GM18520 (cell line): ENCODE measurements around the gene MUC5AC.
"Not testable (repeated sequence)": the region's sequence is repeated elsewhere in the genome, so short reads cannot be mapped to it uniquely, and the experiment has no call there.

Experiments used
- ATAC-seq: cut with Tn5 transposase; IDR thresholded peaks from one replicate; pipeline ENCODE4 v1.9.1; 2021; ENCODE audit not compliant: unreplicated experiment

MUC5AC gene, protein sequence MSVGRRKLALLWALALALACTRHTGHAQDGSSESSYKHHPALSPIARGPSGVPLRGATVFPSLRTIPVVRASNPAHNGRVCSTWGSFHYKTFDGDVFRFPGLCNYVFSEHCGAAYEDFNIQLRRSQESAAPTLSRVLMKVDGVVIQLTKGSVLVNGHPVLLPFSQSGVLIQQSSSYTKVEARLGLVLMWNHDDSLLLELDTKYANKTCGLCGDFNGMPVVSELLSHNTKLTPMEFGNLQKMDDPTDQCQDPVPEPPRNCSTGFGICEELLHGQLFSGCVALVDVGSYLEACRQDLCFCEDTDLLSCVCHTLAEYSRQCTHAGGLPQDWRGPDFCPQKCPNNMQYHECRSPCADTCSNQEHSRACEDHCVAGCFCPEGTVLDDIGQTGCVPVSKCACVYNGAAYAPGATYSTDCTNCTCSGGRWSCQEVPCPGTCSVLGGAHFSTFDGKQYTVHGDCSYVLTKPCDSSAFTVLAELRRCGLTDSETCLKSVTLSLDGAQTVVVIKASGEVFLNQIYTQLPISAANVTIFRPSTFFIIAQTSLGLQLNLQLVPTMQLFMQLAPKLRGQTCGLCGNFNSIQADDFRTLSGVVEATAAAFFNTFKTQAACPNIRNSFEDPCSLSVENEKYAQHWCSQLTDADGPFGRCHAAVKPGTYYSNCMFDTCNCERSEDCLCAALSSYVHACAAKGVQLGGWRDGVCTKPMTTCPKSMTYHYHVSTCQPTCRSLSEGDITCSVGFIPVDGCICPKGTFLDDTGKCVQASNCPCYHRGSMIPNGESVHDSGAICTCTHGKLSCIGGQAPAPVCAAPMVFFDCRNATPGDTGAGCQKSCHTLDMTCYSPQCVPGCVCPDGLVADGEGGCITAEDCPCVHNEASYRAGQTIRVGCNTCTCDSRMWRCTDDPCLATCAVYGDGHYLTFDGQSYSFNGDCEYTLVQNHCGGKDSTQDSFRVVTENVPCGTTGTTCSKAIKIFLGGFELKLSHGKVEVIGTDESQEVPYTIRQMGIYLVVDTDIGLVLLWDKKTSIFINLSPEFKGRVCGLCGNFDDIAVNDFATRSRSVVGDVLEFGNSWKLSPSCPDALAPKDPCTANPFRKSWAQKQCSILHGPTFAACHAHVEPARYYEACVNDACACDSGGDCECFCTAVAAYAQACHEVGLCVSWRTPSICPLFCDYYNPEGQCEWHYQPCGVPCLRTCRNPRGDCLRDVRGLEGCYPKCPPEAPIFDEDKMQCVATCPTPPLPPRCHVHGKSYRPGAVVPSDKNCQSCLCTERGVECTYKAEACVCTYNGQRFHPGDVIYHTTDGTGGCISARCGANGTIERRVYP (N-terminal part only)

DNA sequence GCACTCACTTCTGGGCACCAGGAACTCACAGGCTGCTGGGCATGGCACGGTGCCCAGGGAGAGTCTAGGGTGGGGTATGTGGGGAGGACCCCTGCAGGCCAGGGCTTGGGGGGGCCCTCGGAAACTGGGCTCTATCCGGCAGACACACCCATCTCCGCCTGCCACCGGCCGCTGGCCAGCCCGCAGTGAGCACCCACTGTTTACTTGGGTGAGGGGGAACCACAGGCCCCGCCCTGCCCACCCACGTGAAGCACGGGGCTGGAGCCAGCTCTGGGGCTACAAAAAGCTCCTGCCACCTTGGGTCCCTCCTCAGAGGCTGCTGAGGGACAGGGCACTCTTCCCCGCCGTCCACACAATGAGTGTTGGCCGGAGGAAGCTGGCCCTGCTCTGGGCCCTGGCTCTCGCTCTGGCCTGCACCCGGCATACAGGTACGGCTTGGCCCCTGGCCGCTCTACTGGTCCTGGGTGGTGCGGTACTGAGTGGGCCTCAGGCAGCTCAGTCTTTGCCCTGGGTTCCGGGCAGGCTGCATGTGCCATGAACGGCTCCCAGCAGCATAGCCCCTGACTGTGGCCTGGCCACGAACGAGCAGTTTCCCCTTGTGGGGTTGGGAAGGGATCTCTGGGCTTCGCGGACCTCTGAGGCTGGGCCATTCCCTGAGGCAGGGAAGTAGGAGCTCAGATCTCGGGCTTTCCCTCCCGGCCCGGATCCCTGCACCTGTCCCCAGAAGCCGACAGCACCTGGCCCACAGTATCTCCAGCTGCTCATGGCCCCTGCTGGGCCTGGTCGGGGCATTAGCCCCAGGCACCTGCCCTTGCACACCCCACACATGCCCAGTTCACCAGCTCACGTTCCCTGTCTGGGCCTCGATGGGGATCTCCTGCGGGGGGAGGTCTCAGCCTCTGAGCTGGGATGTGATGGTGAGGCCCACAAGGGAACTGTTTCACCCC lies at the start of gene MUC5AC:
Gene MUC5AC, plus strand, starts transcription at position 309 of the 947 bp plus-strand sequence. Its CDS starts 47 bp downstream, at position 356.
- no peak for ATAC-seq

DNA sequence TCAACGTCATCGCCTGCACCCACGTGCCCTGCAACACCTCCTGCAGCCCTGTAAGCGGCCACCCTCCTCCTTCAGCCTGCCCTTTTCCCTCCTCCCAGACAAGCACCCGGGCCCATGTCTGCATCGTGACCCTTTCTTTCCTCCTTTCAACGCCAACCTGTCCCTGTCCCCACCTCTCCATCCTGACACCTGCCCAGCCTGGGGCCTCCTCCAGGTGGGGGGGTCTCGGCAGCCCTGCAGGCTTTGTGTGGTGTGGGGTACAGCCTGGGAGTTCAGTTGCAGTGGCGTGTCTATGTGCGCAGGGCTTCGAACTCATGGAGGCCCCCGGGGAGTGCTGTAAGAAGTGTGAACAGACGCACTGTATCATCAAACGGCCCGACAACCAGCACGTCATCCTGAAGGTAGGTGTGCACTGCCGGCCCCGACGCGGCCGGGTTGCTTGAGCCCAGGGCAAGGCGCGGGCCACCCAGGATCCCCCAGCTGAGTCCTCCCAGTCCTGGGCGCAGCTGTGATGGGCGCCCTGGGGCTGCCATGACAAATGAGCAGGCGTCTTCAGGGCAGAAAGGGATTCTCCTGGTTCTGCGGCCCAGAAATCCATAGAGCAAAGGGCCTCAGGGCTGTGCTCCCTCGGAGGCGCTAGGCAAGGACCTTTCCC lies 49.4 kb upstream of the MUC5AC start:
- ATAC-seq, result no peak

DNA sequence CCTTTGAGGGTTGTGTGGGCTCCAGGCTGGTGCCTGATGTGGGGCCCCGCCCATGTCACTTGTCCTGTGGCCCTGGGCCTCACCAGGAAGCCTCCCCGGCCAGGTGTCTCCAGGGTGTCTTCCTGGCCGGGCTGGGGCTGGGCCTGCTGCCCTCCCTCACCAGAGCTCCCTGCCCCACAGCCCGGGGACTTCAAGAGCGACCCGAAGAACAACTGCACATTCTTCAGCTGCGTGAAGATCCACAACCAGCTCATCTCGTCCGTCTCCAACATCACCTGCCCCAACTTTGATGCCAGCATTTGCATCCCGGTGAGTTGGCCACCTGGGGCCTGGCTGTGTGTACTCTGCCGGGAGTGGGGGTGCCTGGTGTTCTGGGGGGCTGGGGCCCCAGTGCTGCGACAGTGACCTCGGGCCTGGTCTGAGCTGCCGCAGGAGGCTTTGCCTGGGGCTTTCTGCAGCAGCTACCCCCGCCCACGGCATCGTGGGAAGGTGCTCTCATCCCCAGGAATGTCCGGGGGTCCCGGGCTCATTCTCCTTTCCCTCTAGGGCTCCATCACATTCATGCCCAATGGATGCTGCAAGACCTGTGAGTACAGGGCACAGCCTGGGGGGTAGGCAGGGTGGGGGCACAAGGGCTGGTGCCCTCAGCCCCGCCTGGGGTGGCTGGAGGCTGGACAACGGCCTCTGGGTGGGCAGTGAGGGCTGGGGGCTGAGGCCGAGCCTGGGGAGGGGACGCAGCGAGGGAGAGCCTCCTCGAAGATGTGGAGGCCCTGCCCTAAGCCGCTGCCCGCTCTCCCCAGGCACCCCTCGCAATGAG lies 48.4 kb upstream of the MUC5AC start:
- no peak for ATAC-seq

DNA sequence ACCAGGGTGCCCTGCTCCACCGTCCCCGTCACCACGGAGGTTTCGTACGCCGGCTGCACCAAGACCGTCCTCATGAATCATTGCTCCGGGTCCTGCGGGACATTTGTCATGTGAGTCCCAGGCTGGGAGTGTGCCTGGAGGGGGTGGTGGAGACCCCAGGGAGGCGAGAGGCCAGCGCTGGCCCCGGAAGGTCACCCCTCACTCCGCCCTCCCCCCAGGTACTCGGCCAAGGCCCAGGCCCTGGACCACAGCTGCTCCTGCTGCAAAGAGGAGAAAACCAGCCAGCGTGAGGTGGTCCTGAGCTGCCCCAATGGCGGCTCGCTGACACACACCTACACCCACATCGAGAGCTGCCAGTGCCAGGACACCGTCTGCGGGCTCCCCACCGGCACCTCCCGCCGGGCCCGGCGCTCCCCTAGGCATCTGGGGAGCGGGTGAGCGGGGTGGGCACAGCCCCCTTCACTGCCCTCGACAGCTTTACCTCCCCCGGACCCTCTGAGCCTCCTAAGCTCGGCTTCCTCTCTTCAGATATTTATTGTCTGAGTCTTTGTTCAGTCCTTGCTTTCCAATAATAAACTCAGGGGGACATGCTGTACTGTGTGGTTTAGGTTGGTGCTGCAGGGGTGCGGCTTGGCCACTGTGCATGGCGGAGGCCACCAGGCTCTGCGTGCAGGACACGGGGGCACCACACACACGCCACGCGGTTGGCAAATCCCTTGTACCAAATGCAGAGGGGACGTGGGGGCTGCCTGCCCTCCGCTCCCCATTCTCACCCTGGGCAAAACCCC lies 47.6 kb upstream of the MUC5AC start:
- no peak for ATAC-seq

DNA sequence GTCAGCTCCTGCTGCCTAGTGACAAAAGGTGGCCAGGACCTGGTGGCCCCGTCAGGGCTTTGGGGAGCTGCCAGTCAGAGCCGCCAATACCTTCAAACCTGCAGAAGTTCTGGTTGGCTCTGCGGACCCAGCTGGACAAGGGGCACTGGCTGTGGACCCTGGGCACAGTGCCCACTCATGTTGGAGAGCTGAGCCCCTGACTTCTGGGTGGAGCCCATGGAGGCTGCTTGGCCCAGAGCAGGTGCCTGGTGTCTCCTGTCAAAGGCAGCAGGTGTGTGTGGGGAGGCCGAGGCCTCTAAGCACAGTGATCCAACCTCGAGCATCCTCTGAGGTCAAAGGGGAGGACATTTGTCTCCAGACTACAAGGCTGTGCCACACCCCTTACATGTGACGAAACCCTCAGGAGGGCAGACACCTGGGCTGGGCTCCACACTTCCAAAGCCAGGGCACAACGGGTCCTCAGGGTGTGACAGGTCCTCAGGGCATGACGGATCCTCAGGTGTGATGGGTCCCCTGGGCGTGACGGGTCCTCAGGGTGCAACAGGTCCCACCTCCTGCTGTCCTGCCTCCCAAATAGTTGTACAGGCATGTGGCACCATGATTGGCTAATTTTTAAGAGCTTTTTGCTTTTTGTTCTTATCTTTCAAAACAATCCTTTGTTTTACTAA lies 46.1 kb upstream of the MUC5AC start:
- ATAC-seq, result no peak

DNA sequence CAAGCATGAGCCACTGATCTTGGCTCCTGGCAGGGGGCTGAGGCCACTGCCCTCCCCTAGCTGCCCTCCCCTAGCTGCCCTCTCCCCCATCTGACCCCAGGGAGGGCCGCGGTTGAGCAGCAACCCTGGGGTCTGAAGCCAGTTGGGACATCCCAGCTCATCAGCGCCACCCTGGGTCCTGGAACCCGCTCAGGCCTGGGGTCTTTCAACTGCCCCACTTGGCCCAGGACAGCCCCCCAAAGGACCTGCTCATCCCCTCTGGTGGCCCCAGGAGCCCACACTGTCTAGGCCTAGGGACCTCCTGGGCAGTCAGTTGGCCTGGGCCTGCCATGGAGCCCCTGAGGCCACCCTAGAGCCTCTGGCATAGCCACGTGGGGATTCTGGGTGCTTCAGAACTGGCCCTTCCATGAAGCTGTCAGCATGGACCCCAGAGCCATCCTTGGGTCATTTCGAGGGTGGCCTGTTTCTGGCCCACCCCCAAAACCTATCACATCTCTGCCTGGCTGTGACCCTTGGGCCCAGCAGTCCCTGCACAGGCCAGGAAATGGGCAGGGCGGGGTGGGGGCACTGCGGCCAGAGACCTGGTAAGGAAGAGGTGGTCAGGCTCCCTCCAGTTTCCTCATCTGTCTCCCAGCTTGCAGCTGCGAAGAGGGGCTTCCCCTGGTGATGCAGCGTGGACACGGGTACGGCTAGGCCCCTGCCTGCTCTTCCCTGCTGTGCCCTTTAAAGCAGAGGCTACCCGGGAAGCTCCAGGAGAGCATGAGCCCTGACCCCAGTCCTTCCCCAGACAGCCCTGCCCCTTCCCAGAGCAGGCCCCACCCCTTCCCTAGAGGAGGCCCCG lies 45.2 kb upstream of the MUC5AC start:
- ATAC-seq, result no peak

DNA sequence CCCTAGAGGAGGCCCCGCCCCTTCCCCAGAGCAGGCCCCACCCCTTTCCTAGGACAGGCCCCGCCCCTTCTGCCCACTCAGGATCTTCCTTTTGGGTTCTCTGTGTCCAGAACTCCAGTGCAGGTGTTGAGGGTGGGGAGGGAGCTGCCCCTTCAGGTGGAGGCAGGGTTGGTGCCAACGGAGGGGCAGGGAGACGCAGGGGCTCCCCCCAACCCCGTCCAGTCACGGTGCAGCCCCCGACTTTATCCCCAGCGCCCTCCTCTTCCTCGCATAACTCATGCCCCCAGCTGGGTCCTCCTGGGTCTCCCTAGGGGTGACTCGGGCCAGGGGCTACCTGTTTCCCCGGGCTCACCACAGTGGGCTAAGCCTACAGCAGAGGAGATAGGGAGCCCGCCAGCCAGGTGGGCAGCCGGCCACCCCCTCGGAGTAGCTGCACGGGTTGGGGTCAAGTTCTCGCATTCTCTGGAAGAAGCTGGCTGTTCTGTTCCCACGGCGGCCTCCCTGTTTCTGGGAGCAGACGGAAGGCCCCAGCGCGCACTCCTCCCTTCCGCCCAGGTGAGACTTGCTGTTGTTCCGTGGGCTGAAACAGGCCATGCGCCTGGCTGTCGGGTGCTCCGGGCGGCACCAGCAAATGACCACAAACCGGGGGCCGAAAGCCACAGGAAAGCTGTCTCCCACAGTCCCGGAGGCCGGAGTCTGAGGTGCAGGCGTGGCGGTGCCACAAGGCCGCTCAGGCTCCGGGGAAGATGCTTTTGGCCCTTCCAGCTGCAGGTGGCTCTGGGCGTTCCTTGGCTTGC lies 44.1 kb upstream of the MUC5AC start:
- ATAC-seq, result no peak

DNA sequence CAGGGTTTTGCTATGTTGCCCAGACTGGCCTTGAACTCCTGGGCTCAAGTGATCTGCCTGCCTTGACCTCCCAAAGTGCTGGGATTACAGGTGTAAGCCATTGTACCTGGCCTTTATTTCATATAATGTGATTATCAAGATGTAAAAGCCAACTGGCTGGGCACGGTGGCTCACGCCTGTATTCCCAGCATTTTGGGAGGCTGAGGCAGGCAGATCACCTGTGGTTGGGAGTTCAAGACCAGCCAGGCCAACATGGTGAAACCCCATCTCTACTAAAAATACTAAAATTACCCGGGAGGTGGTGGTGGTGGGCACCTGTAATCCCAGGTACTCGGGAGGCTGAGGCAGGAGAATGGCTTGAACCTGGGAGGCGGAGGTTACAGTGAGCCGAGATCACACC lies 42.5 kb upstream of the MUC5AC start:
- ATAC-seq, result not testable (repeated sequence)

DNA sequence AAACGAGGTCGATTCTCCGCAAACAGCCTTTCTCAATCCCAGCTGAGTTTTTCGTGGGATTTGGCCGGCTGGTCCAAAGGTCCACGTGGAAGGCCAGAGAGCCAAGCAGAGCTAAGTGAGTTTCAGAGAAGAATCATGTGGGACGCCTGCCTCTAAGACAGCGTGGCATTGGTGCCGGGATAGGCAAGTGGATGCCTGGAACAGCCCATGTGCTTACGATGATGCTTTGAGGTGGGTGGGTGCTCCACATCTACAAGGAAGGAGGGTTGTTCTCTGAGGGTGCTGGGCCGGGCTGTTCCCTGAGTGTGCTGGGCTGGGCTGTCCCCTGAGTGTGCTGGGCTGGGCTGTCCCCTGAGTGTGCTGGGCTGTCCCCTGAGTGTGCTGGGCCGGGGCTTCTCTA lies 41.6 kb upstream of the MUC5AC start:
- no peak for ATAC-seq

DNA sequence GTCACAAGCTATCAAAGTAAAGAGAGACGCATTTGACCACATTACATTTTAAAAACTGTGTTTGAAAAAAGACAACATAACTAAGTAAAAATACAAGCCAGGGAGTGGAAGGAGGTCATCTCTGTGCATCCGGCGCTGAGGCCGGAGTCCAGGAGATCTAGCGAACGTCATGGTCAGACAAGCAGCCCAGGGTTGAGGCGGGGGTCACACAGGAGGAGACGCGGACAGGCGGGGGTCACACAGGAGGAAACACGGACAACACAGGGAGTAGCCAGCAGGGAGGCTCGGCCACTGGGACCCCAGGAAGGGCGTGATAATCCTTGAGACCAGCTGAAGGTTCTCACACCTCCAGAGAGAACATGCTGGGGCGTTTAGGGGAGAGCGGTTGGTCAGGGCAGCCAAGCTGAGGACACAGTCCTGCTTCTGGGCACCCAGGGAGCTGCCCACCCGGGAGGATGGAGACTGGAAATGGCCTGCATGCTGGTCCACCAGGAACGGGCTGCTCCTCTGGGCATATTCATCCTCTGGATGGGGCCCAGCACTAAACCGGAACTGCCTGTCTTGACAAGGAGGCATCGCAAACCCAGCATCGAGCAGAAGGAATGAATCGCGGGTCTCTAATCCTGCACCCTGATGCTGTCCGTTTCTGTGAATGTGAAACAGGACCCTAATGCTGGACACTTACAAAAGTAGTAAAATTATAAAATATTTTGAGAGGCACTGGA lies 40.9 kb upstream of the MUC5AC start:
- ATAC-seq, result no peak

DNA sequence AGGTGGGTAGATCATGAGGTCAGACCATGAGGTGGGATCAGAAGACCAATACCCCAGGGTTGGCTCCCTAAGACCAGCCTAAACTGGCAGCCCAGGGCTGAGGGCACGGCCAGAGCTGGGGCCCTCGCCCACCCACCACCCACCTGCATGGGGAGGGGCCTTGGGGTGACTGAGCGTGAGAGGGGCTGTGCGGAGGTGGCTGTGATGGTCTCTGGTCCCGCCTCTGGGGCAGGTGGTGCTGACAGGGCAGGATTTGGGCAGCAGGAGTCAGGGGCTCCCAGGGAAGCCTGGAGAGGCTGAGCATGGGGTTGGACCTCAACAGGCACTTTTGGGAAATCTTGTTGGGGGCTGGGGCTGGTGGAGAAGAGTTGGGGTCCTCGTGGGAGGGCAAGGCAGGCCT lies 39.8 kb upstream of the MUC5AC start:
- no peak for ATAC-seq

DNA sequence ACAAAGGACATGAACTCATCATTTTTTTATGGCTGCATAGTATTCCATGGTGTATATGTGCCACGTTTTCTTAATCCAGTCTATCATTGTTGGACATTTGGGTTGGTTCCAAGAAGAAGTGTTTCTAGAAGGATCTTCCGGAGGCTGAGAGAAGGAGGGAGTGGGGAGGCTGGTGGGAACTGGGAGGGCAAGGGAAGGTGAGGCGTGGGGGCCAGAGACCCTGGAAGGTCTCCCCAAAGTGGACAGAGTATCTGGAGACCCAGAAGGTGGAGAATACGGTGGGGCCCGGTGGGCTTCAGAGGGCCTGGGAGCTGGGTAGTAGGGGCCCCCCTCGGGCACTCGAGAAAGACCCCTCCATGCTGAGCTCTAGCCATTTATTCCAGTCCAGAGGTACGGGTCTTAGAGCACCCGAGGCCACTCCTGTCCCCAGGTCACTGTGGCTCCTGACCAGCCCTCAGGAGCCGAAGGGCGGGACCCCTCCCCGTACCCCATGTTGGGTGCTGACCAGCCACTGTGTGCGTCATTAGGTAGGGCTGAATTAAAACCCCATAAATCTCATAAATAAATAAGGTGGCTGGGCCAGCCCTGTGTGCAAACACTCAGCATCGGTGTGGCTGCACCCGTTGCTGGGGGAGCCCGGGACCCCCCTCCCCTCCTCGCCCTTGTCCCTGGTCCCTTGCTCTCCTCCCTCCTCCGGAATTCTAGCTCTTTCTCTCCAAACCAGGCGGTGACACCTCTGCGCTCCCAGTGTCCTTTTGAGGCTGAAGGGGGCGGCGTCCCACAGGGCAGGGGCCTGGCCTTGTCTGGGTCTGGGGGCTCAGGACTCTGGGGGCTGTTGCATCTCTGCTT lies 38.8 kb upstream of the MUC5AC start:
- ATAC-seq, result no peak

DNA sequence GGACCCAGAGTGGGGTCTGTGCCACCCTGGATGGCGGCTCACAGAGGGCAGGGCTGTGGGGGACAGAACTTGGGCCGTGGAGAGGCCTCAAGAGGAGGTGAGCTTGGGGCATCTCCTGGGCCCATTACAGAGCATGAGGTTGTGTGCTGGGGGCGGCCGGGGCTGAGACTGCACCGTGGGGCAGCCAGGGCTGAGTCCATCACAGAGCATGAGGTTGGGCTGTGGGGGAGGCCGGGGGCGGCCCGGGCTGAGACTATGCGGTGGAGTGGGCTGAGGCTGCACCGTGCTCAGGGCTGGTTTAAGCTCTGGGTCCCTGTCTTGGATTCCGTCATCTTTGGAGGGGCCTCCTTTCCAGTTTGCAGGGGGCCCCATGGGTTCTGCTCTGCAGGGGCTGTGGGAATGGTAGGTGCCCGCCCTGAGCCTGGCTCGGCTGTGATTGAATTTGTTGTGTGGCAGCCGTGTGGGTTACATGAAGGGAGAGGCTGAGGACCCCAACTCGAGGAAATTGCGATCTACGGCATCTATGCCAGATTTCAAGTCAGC lies 38.1 kb upstream of the MUC5AC start:
- no peak for ATAC-seq
